Measurements from ENCODE around the gene YEATS2. TPM values are rescaled to one million over a fixed set of nuclear protein-coding genes. Genes with fewer than 3 reads are reported as not detected.

Gene YEATS2
- total RNA-seq, 1 experiment from 2014 or later: 31.0 TPM

DNA sequence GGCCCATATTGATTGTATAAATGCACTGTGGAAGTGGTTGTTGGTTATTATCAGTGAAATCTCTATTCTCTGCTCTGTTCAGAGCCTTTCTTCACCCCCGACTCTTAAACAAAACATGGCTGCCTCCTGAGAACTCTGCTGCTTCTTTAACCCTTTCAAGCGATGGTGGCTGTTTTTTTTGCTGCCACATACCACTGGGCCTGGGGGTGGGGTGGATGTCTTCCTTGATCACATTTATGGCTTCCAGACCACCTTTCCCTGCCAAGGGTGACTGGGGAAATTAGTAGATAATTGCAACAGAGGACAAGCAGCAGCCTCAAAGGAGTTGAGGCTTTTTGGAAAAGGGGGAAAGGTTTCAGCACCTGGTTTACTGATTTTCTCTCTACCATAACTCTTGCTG lies 32.8 kb downstream of the YEATS2 start:
- Histone ChIP-seq H3K79me2 (ENCODE audit: low read length) (no peaks in the 10 kb centered on the region), H2AFZ (ENCODE audit: low read length) (no peak overlapping the region), H3K9me3 (ENCODE audit: low read length) (no peaks in the 10 kb centered on the region), H3K4me2 (ENCODE audit: low read length) (no peak overlapping the region), H3K9me2 (replicated peaks; ENCODE audit: low read length) (no peaks in the 10 kb centered on the region), H3K9ac (ENCODE audit: low read length) (no peak overlapping the region), H3K27me3 (ENCODE audit: low read length) (no peaks in the 10 kb centered on the region), H3K4me1 (ENCODE audit: insufficient read depth, low read length) (no peaks in the 10 kb centered on the region), H3K4me3 (ENCODE audit: low read length) (no peak overlapping the region), H3K27ac (ENCODE audit: low read length) (no peak overlapping the region), H3F3A (ENCODE audit: low read length, unreplicated experiment) (no peaks in the 10 kb centered on the region), H4K20me1 (ENCODE audit: low read length) (no peaks in the 10 kb centered on the region), H3K36me3 (ENCODE audit: low read depth, low read length) (peaks cover 56% of the 10 kb centered on the region)
- intact Hi-C loops (cut with micrococcal nuclease): no loop called here
- no TSS peak for BruUV-seq (replicated peaks)
- TF ChIP-seq, protein P1, sequence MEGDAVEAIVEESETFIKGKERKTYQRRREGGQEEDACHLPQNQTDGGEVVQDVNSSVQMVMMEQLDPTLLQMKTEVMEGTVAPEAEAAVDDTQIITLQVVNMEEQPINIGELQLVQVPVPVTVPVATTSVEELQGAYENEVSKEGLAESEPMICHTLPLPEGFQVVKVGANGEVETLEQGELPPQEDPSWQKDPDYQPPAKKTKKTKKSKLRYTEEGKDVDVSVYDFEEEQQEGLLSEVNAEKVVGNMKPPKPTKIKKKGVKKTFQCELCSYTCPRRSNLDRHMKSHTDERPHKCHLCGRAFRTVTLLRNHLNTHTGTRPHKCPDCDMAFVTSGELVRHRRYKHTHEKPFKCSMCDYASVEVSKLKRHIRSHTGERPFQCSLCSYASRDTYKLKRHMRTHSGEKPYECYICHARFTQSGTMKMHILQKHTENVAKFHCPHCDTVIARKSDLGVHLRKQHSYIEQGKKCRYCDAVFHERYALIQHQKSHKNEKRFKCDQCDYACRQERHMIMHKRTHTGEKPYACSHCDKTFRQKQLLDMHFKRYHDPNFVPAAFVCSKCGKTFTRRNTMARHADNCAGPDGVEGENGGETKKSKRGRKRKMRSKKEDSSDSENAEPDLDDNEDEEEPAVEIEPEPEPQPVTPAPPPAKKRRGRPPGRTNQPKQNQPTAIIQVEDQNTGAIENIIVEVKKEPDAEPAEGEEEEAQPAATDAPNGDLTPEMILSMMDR (conservative IDR thresholded peaks at IDR 0.05; ENCODE audit: low read depth, low read length): no peak
- TF ChIP-seq EZH2phosphoT487 (IDR thresholded peaks at IDR 0.05; ENCODE audit: borderline replicate concordance, low read length) (no peak), EZH2 (IDR thresholded peaks at IDR 0.05; ENCODE audit: low read length, unreplicated experiment) (no peak)
- POLR2A ChIA-PET (ENCODE audit: unreplicated experiment): no interaction called here
- CTCF ChIA-PET: no interaction called here
- ATAC-seq (no peak), DNase-seq (no peak)

DNA sequence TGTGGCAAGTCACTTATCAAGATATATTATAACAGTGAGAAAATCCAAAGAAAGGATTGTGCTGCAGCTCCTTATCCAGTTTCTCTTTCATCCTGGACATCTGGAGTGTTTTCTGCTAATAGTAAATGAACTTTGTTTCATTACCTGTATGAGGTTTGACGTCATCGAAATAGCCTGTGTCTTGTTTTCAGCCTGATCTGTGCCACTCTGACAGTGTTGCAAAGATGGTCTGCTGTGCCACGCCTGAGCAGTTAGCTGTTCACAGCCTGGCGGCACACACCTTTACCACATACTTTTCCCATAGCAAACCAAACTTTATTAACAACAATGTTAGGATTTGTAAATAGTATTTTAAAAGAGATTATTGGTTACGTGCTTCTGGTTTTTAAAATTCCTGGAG lies 34.0 kb downstream of the YEATS2 start:
- intact Hi-C loops (cut with micrococcal nuclease): no loop called here
- H3K9ac ChIP-seq (ENCODE audit: low read length): no peak overlapping the region
- no peak overlapping the region for H3K27ac ChIP-seq (ENCODE audit: low read length)
- H3K79me2 ChIP-seq (ENCODE audit: low read length): no peaks in the 10 kb centered on the region
- no peaks in the 10 kb centered on the region for H3K27me3 ChIP-seq (ENCODE audit: low read length)
- no peak for DNase-seq
- peaks cover 54% of the 10 kb centered on the region for H3K36me3 ChIP-seq (ENCODE audit: low read depth, low read length)
- no peak overlapping the region for H3K4me2 ChIP-seq (ENCODE audit: low read length)
- BruUV-seq (replicated peaks): no TSS peak
- no peaks in the 10 kb centered on the region for H3K4me1 ChIP-seq (ENCODE audit: insufficient read depth, low read length)
- no peak overlapping the region for H2AFZ ChIP-seq (ENCODE audit: low read length)
- H3K9me2 ChIP-seq (replicated peaks; ENCODE audit: low read length): no peaks in the 10 kb centered on the region
- TF ChIP-seq EZH2 (IDR thresholded peaks at IDR 0.05; ENCODE audit: low read length, unreplicated experiment): no peak
- no peak for TF ChIP-seq EZH2phosphoT487 (IDR thresholded peaks at IDR 0.05; ENCODE audit: borderline replicate concordance, low read length)
- TF ChIP-seq, protein P1 (conservative IDR thresholded peaks at IDR 0.05; ENCODE audit: low read depth, low read length): no peak
- ChIA-PET POLR2A (ENCODE audit: unreplicated experiment) (no interaction called here), CTCF (no interaction called here)
- H3K9me3 ChIP-seq (ENCODE audit: low read length): no peaks in the 10 kb centered on the region
- no peaks in the 10 kb centered on the region for H3F3A ChIP-seq (ENCODE audit: low read length, unreplicated experiment)
- ATAC-seq: no peak
- no peaks in the 10 kb centered on the region for H4K20me1 ChIP-seq (ENCODE audit: low read length)
- H3K4me3 ChIP-seq (ENCODE audit: low read length): no peak overlapping the region

DNA sequence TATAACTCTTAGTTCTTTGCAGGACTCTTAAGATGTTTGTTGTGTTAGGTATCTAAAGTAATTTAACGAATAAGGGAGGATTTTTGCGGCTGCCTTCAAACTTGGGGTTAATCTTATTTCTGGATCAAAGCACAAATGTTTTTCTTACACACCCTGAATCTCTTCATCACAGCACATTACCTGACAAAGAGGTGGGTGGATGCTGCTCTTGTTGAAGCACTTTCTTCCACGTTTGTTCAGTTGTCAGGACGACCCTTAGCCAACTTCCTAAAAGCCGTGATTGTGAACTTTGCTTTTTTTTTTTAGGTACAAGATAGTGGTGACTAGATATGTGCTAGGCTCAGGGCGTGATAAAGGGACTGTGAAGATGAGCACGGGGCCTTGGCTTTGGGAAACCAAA lies 36.0 kb downstream of the YEATS2 start:
- Histone ChIP-seq H3K36me3 (ENCODE audit: low read depth, low read length) (peaks cover 51% of the 10 kb centered on the region), H3F3A (ENCODE audit: low read length, unreplicated experiment) (no peaks in the 10 kb centered on the region), H3K9me2 (replicated peaks; ENCODE audit: low read length) (no peaks in the 10 kb centered on the region), H2AFZ (ENCODE audit: low read length) (no peak overlapping the region), H3K4me2 (ENCODE audit: low read length) (no peak overlapping the region), H3K9ac (ENCODE audit: low read length) (no peak overlapping the region), H3K27me3 (ENCODE audit: low read length) (no peaks in the 10 kb centered on the region), H3K9me3 (ENCODE audit: low read length) (no peaks in the 10 kb centered on the region), H3K79me2 (ENCODE audit: low read length) (no peaks in the 10 kb centered on the region), H4K20me1 (ENCODE audit: low read length) (no peaks in the 10 kb centered on the region), H3K4me3 (ENCODE audit: low read length) (no peak overlapping the region), H3K27ac (ENCODE audit: low read length) (no peak overlapping the region), H3K4me1 (ENCODE audit: insufficient read depth, low read length) (no peaks in the 10 kb centered on the region)
- ATAC-seq (no peak), DNase-seq (no peak)
- TF ChIP-seq, protein P1 (conservative IDR thresholded peaks at IDR 0.05; ENCODE audit: low read depth, low read length): no peak
- TF ChIP-seq EZH2phosphoT487 (IDR thresholded peaks at IDR 0.05; ENCODE audit: borderline replicate concordance, low read length): no peak
- no peak for TF ChIP-seq EZH2 (IDR thresholded peaks at IDR 0.05; ENCODE audit: low read length, unreplicated experiment)
- ChIA-PET CTCF (no interaction called here), POLR2A (ENCODE audit: unreplicated experiment) (no interaction called here)
- intact Hi-C loops (cut with micrococcal nuclease): no loop called here
- BruUV-seq (replicated peaks): no TSS peak

All from PC-3 (cell line).